Transverse colon (tissue), 3 donors: ENCODE data around the gene KAT8.

Experiments
- POLR2A ChIP-seq: fragments of 450-650 bp; IDR thresholded peaks from one replicate; pipeline ENCODE4 v1.6.1; 2016; ENCODE audit warnings: antibody characterized with exemption, mild to moderate bottlenecking, moderate library complexity
- TF ChIP-seq, protein P1 (sequence below), 5 experiments: fragments of 200-600 bp in 3 of 5; fragments of 450-650 bp in 2 of 5; sonication (generic) in 3 of 5; IDR thresholded peaks; 1 replicate in 2 of 5; 2 replicates in 3 of 5; pipeline ENCODE4 v1.5.1; 2016 to 2017; ENCODE audit warnings: antibody characterized with exemption in 5 of 5, inconsistent platforms in 3 of 5, mild to moderate bottlenecking in 2 of 5, moderate library complexity in 1 of 5

- no peak for TF ChIP-seq POLR2A
- TF ChIP-seq, protein P1, sequence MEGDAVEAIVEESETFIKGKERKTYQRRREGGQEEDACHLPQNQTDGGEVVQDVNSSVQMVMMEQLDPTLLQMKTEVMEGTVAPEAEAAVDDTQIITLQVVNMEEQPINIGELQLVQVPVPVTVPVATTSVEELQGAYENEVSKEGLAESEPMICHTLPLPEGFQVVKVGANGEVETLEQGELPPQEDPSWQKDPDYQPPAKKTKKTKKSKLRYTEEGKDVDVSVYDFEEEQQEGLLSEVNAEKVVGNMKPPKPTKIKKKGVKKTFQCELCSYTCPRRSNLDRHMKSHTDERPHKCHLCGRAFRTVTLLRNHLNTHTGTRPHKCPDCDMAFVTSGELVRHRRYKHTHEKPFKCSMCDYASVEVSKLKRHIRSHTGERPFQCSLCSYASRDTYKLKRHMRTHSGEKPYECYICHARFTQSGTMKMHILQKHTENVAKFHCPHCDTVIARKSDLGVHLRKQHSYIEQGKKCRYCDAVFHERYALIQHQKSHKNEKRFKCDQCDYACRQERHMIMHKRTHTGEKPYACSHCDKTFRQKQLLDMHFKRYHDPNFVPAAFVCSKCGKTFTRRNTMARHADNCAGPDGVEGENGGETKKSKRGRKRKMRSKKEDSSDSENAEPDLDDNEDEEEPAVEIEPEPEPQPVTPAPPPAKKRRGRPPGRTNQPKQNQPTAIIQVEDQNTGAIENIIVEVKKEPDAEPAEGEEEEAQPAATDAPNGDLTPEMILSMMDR (IDR thresholded peaks at IDR 0.05), result no peak
These were observed 39.7 kb downstream of the KAT8 start for GRCh38 chr16:31157136-31157535.
